K562 treated with DMSO at 1 percent for 4 hours (cell line): ENCODE measurements around the gene PRKCQ. TPM values are rescaled to one million over a fixed set of nuclear protein-coding genes. Genes with fewer than 3 reads are reported as not detected.

Experiments
- total RNA-seq: library from RNA; unstranded; fragments of 300-600 nt; gene quantifications from 2 replicates; pipeline ENCODE4 v1.2.3, GENCODE V29; 2022; ENCODE audit not compliant: insufficient read depth

PRKCQ gene
- 6.4 and 7.5 TPM in 2 replicates for total RNA-seq

GRCh38 chr10:6579904-6580278 is at the start of gene PRKCQ:
Gene PRKCQ (minus strand): TSS chr10:6580276. CDS start chr10:6515135, 65,141 bp downstream.

